ENCODE data around the gene ARIH1. TPM values are rescaled to one million over a fixed set of nuclear protein-coding genes. Genes with fewer than 3 reads are reported as not detected.

Gene ARIH1
- total and polyA plus RNA-seq, 2 experiments from 2014 or later: 30.5 to 48.6 TPM

- Histone ChIP-seq H3K27ac (ENCODE audit: low read depth) (no peak overlapping the region), H3K36me3 (ENCODE audit: insufficient read depth) (no peaks in the 10 kb centered on the region), H3K79me2 (replicated peaks; ENCODE audit: insufficient read depth) (peaks cover 100% of the 10 kb centered on the region), H3K27me3 (ENCODE audit: insufficient read depth) (no peaks in the 10 kb centered on the region), H3F3A (replicated peaks; ENCODE audit: low read depth) (no peaks in the 10 kb centered on the region; the same call in 1 of the 2 replicates), H3K4me3 (no peak overlapping the region), H3K9me2 (ENCODE audit: insufficient read depth) (no peaks in the 10 kb centered on the region), H3K4me2 (0 out of 2 replicates have a peak overlapping the region, but pooled peaks have one; percentile 12), H2AFZ (no peak overlapping the region), H3K4me1 (ENCODE audit: insufficient read depth) (peaks cover 8% of the 10 kb centered on the region; the same call in 1 of the 2 replicates), H4K20me1 (replicated peaks; ENCODE audit: insufficient read depth) (peaks cover 81% of the 10 kb centered on the region)
- no peak overlapping the region for H3K27ac Mint-ChIP-seq
- no peaks in the 10 kb centered on the region for H3K9me3 Mint-ChIP-seq
- no peaks in the 10 kb centered on the region; the same call in 1 of the 3 replicates for H3K4me1 Mint-ChIP-seq
- TF ChIP-seq EZH2phosphoT487 (IDR thresholded peaks at IDR 0.05; ENCODE audit: unreplicated experiment): no peak
- TF ChIP-seq EZH2 (IDR thresholded peaks at IDR 0.05; ENCODE audit: low read depth, unreplicated experiment): no peak
- no peak for TF ChIP-seq ZNF462 (CRISPR knock-in tag; IDR thresholded peaks at IDR 0.05)
- no peak for TF ChIP-seq STAT1 (IDR thresholded peaks at IDR 0.05; ENCODE audit: unreplicated experiment)
- TF ChIP-seq ZNF331 (CRISPR knock-in tag; IDR thresholded peaks at IDR 0.05; ENCODE audit: low read depth): no peak
- no peak for TF ChIP-seq CREB1 (CRISPR knock-in tag; IDR thresholded peaks at IDR 0.05; ENCODE audit: low read depth)
- TF ChIP-seq REST (IDR thresholded peaks at IDR 0.05; ENCODE audit: unreplicated experiment): no peak
- TF ChIP-seq NANOG (IDR thresholded peaks at IDR 0.05; ENCODE audit: borderline replicate concordance): no peak
- no peak for TF ChIP-seq CTCF (conservative IDR thresholded peaks at IDR 0.05; ENCODE audit: low read depth in 2 of 2)
- TF ChIP-seq ZNF114 (CRISPR knock-in tag; IDR thresholded peaks at IDR 0.05): no peak
- TF ChIP-seq POLR2AphosphoS5 (IDR thresholded peaks at IDR 0.05; ENCODE audit: low read depth): no peak
- TF ChIP-seq JUNB (IDR thresholded peaks at IDR 0.05; ENCODE audit: unreplicated experiment): no peak
- TF ChIP-seq ETS1 (IDR thresholded peaks at IDR 0.05): no peak
- DNase-seq (ENCODE audit: low spot score): no peak
- peaks cover 27% of the 10 kb centered on the region for H3K36me3 Mint-ChIP-seq (ENCODE audit: low read depth)
- H3K27me3 Mint-ChIP-seq (ENCODE audit: insufficient read depth, low read depth, poor library complexity): no peaks in the 10 kb centered on the region
- ATAC-seq: no peak
- no peak overlapping the region for H3K4me3 Mint-ChIP-seq
Observed at GRCh38 chr15:72486144-72486543, 12.0 kb downstream of the ARIH1 start.
